ENCODE measurements around the gene CORO7. TPM values are rescaled to one million over a fixed set of nuclear protein-coding genes. Genes with fewer than 3 reads are reported as not detected.

CORO7 gene
- total and polyA plus RNA-seq, 9 of the 15 experiments (the other 6 are each of a cell fraction or from before 2014, with no cell fraction given): 0.45 to 77.2 (median 18.7) TPM

- peak in 1 of 2 experiments; percentile 58; a peak in 2 of 4 replicates for TF ChIP-seq MNT (conservative IDR thresholded peaks at IDR 0.05)
- no peak for TF ChIP-seq RBM17 (IDR thresholded peaks at IDR 0.05; ENCODE audit: borderline replicate concordance, low read depth, low read length)
- no peak for TF ChIP-seq ZNF384 (IDR thresholded peaks at IDR 0.05; ENCODE audit: low read depth, low read length)
- TF ChIP-seq CC2D1A (IDR thresholded peaks at IDR 0.05): peak; percentile 76; the same call in 1 of the 2 replicates
- no peak for TF ChIP-seq MCM5 (IDR thresholded peaks at IDR 0.05; ENCODE audit: low read depth)
- TF ChIP-seq ZBTB9 (CRISPR knock-in tag; IDR thresholded peaks at IDR 0.05): 0 out of 2 replicates have a peak, but pooled peaks have one; percentile 20
- TF ChIP-seq MYBL2 (IDR thresholded peaks at IDR 0.05; ENCODE audit: low read depth): no peak
- TF ChIP-seq MYBL2 (CRISPR knock-in tag; IDR thresholded peaks at IDR 0.05; ENCODE audit: borderline replicate concordance): no peak
- TF ChIP-seq PTBP1 (IDR thresholded peaks at IDR 0.05; ENCODE audit: low read depth, low read length): 0 out of 2 replicates have a peak, but pooled peaks have one; percentile 44
- peak in 1 of 2 experiments; percentile 30; a peak in 1 of 4 replicates for TF ChIP-seq ZMIZ1 (IDR thresholded peaks at IDR 0.05; ENCODE audit: low read depth in 2 of 2, low read length in 2 of 2)
- TF ChIP-seq NRF1 (conservative IDR thresholded peaks at IDR 0.05 in 1 of 2, IDR thresholded peaks at IDR 0.05 in 1 of 2): peak; percentile 16 to 23; a peak in 2 of 4 replicates
- TF ChIP-seq, protein P1, sequence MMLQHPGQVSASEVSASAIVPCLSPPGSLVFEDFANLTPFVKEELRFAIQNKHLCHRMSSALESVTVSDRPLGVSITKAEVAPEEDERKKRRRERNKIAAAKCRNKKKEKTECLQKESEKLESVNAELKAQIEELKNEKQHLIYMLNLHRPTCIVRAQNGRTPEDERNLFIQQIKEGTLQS (IDR thresholded peaks at IDR 0.05): no peak
- TF ChIP-seq, protein P1 (CRISPR knock-in tag; conservative IDR thresholded peaks at IDR 0.05): no peak
- TF ChIP-seq CREB1 (IDR thresholded peaks at IDR 0.05): no peak; the same call in 1 of the 2 replicates
- 0 out of 2 replicates have a peak, but pooled peaks have one; percentile 27 for TF ChIP-seq CREB1 (CRISPR knock-in tag; IDR thresholded peaks at IDR 0.05)
- 0 out of 2 replicates have a peak, but pooled peaks have one; percentile 53 for TF ChIP-seq HDAC2 (IDR thresholded peaks at IDR 0.05)
- no peak for TF ChIP-seq MBD2 (IDR thresholded peaks at IDR 0.05; ENCODE audit: borderline replicate concordance, low read depth)
- TF ChIP-seq HDGF (IDR thresholded peaks at IDR 0.05): 0 out of 2 replicates have a peak, but pooled peaks have one; percentile 66
- TF ChIP-seq ERF (CRISPR knock-in tag; IDR thresholded peaks at IDR 0.05): no peak
- no peak for TF ChIP-seq SETDB1 (IDR thresholded peaks at IDR 0.05; ENCODE audit: low read length)
- TF ChIP-seq, protein P2, sequence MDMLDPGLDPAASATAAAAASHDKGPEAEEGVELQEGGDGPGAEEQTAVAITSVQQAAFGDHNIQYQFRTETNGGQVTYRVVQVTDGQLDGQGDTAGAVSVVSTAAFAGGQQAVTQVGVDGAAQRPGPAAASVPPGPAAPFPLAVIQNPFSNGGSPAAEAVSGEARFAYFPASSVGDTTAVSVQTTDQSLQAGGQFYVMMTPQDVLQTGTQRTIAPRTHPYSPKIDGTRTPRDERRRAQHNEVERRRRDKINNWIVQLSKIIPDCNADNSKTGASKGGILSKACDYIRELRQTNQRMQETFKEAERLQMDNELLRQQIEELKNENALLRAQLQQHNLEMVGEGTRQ (CRISPR knock-in tag; IDR thresholded peaks at IDR 0.05): no peak
Measured at GRCh38 chr16:4402439-4403132, 13.8 kb downstream of the CORO7 start (continued).

Measured in K562 (cell line).